ENCODE data around the gene CNIH2. TPM values are rescaled to one million over a fixed set of nuclear protein-coding genes. Genes with fewer than 3 reads are reported as not detected.

CNIH2 gene
- total RNA-seq, 1 donor from 2014 or later: 0.55 TPM

DNA sequence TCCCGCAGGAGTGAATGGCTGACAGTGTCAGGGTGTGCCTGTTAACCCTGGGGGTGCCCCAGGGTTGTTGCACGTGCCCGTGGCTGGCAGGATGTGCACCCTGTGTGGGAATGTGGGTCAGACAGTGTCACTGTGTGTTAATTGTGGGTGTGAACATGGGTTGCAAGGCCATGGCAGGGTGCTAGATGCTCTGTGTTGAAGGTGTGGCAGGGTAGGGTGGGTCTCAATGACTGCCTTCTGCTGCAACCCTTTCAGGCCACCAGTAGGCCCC is 50.0 kb downstream of the CNIH2 start:
- DNase-seq (ENCODE audit: low spot score): no peak

DNA sequence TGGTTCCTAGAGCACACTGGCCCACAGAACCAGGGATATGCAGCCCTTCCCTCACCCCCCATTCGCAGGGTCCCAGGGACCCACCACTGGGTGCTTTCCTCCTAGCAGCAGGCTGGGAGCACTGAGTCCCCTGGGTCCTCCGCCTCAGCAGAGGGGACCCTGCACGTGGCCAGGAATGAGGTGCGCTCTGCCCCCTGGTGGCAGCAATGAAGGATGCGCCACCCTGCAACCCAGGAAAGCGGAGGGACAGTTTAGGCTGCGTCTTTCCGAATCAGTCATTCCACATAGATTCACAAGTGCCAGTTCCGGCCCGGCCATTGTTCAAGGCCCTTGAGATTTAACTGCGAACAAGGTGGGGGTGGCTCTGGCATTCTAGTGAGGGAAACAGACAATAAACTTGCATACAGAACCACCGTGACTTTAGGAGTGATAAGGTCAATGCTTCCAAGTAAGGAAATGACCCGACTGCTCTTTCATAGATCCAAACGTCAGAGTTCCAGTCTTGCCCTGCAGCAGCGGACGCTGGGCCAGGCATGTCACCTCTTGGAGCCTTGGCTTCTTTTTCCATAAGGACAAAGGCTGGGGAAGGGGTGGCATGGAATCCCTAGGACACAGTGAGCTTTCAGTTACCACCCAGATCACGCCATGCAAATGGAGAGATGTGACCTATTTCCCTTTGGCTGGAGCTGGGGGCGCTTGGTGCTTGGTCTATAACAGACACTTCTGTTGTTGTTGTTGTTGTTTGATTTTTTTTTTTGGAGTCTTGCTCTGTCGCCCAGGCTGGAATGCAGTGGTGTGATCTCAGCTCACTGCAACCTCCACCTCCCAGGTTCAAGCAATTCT is 50.5 kb downstream of the CNIH2 start:
- DNase-seq (ENCODE audit: low spot score): no peak

DNA sequence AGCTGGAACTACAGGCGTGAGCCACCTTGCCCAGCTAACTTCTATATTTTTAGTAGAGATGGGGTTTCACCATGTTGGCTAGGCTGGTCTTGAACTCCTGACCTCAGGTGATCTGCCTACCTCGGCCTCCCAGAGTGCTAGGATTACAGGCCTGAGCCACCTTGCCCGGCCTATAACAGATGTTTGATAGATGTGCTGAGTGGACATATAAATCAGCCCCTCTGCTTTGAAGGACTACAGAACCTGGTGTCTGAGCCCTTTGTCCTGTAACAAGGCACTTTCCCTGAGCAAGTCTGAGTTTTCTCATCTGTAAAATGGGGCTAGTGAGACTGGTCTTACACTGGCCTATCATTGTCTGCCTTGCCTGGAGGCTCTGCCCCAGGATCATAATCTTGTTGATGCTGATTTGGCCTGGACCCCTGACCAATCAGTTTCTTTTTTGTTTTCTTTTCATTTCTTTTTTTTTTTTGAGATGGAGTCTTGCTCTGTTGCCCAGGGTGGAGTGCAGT is 51.2 kb downstream of the CNIH2 start:
- no peak for DNase-seq (ENCODE audit: low spot score)

DNA sequence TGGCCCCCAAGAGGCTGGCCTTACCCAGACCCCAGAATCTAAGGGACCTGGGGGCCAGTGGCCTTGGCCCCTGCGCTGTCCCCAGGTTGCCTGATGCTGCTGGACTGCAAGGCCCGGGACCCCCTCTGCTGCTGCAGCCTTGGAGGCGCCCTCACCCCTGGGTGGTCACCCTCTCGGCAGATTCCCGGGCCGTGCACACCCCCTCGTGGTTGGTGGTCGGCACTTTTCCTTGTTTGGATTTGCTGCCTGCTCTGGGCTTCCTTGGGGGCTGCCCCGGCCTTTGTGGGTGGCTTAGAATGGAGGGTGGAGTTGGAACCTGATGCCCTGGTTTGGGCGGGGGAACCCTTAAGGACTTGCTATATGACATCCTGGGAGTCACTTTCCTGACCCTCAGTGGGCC is 53.0 kb downstream of the CNIH2 start:
- no peak for DNase-seq (ENCODE audit: low spot score)

DNA sequence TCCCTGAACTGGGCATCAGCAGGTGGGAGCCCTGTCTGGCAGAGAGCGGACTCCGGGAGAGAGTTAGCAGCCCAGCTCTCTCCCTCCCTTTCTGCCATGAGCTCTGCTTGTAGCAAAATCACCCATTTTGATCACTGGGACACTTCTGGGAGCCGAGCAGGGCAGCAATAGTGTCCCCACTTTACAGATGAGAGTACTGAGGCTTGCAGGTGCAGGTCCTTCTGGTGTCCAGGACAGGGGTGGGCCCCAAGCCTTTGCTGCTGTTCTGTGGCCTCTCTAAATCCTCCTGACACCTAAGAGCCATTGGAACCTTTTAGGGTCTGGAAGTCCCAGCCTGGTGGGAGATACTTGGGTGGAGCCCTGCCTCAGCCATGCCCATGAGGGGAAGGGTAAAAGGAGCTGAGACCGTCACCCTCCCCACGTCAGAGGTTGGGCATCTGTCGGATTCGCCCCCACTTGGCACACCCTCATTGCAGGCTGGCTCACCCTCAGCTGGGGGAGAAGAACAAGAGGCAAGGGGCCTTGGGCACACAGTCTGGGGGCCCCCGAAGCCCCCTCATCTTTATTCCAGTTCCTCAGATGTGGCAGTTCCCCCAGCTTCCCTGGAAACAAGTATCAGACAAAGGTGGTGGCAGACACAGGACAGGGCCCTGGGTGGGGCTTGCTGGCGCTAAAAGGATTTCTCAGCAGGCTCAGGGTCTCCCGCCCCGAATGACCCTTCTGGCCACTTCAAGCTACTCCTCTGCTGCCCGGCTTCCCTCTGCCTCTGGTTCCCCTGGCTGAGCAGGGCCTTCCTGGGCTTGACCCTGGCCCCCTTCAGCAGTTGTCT is 53.8 kb downstream of the CNIH2 start:
- no peak for DNase-seq (ENCODE audit: low spot score)

DNA sequence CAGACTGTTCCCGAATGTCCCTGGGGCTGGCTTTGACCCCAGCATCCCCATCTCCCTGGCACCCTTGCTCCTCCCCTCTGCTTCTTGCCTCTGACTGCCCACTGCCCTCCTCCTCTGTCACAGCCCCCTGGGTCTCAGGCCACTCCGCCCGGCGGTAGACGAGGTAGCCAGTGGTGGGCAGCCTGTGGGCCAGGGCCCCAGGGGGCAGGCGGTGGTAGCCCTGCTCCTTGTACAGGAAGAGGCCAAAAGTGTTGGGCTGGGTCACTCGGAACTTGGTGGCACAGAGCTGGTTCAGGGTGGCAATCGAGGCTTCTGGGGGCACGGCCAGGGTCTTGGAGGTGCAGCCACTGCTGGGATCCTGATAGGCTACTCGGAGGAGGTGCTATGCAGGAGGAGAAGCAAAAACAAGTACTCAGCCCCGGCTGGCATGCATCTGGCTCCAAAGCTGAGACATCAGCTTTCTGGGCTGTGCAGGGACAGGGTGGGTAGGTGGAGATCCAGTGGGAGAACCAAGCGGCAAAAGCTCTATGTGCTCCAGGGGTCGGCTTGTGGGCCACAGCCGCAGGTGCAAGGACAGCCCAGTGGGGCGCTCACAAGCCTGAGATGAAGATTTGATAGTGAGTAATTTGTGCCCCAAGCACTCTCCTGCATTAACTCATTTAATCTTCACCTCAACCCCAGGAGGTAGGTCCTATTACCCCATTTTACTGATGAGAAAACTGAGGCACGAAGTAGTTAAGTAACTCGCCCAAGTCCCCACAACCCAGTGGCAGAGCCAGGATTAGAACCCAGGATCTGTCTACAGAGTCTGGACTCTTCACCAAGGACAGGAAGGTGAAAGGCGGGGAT is 54.6 kb downstream of the CNIH2 start:
- DNase-seq (ENCODE audit: low spot score): no peak

DNA sequence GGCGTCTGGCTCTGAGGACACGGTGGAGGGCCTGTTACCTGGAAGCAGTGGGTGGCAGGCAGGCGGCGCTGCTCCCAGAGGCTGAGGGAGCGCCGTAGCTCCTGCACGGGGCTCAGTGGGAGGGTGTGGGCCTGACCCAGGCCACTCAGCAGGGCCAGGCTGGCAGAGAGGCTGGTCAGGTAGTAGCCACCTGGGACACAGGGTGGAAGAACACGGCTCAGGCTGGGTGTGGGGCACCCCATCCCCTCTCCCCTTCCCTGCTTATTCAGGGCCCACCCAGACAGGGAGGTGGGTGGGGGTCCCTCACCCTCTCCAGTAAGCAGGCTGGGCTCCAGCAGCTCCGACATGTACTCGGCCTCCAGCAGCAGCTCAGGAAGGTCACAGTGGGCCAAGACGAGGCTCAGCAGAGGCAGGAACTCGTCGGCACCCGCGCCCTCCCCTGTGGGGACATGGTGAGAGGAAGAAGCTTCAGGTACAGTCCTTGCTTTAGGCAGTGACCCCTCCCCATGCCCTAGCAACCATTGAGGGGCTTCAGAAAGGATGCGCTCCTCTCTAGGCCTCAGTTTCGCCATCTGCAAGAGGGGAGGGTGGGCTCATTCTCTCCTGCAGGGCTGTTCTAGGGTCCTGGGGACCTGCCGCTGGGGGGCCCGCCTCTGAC is 55.4 kb downstream of the CNIH2 start:
- DNase-seq (ENCODE audit: low spot score): no peak

Other genes starting within 250 kb of the CNIH2 start
- gene GAL3ST3, start 229.0 kb upstream of the CNIH2 start, total RNA-seq: not detected
- gene SF3B2, start 225.8 kb upstream of the CNIH2 start, total RNA-seq: 164 TPM
- gene PACS1, start 207.9 kb upstream of the CNIH2 start, total RNA-seq: 64.9 TPM
- gene KLC2, start 20.5 kb upstream of the CNIH2 start, total RNA-seq: 35.0 TPM
- 138 TPM for gene RAB1B, start 9.5 kb upstream of the CNIH2 start, total RNA-seq
- 81.7 TPM for gene YIF1A, start 11.0 kb downstream of the CNIH2 start, total RNA-seq
- gene TMEM151A, start 13.7 kb downstream of the CNIH2 start, total RNA-seq: 0.19 TPM
- 810 TPM for gene CD248, start 38.9 kb downstream of the CNIH2 start, total RNA-seq
- 6.5 TPM for gene RIN1, start 58.3 kb downstream of the CNIH2 start, total RNA-seq
- 31.8 TPM for gene BRMS1, start 66.9 kb downstream of the CNIH2 start, total RNA-seq
- gene B4GAT1, start 69.5 kb downstream of the CNIH2 start, total RNA-seq: 16.1 TPM
- gene SLC29A2, start 93.6 kb downstream of the CNIH2 start, total RNA-seq: 5.9 TPM
- gene NPAS4, start 142.9 kb downstream of the CNIH2 start, total RNA-seq: not detected
- gene MRPL11, start 160.7 kb downstream of the CNIH2 start, total RNA-seq: 32.2 TPM
- gene PELI3, start 188.7 kb downstream of the CNIH2 start, total RNA-seq: 11.6 TPM
- 26.5 TPM for gene DPP3, start 202.3 kb downstream of the CNIH2 start, total RNA-seq
- 14.8 TPM for gene BBS1, start 232.5 kb downstream of the CNIH2 start, total RNA-seq